Measurements from ENCODE around the gene RHOH.

DNA sequence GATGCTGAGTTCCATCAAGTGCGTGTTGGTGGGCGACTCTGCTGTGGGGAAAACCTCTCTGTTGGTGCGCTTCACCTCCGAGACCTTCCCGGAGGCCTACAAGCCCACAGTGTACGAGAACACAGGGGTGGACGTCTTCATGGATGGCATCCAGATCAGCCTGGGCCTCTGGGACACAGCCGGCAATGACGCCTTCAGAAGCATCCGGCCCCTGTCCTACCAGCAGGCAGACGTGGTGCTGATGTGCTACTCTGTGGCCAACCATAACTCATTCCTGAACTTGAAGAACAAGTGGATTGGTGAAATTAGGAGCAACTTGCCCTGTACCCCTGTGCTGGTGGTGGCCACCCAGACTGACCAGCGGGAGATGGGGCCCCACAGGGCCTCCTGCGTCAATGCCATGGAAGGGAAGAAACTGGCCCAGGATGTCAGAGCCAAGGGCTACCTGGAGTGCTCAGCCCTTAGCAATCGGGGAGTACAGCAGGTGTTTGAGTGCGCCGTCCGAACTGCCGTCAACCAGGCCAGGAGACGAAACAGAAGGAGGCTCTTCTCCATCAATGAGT is 46.6 kb downstream of the RHOH start:
- TF ChIP-seq, protein P1, sequence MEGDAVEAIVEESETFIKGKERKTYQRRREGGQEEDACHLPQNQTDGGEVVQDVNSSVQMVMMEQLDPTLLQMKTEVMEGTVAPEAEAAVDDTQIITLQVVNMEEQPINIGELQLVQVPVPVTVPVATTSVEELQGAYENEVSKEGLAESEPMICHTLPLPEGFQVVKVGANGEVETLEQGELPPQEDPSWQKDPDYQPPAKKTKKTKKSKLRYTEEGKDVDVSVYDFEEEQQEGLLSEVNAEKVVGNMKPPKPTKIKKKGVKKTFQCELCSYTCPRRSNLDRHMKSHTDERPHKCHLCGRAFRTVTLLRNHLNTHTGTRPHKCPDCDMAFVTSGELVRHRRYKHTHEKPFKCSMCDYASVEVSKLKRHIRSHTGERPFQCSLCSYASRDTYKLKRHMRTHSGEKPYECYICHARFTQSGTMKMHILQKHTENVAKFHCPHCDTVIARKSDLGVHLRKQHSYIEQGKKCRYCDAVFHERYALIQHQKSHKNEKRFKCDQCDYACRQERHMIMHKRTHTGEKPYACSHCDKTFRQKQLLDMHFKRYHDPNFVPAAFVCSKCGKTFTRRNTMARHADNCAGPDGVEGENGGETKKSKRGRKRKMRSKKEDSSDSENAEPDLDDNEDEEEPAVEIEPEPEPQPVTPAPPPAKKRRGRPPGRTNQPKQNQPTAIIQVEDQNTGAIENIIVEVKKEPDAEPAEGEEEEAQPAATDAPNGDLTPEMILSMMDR (IDR thresholded peaks at IDR 0.05): no peak
- TF ChIP-seq POLR2A (IDR thresholded peaks at IDR 0.05): no peak
